Endothelial cell of umbilical vein (primary cell): ENCODE results near the gene XDH. TPM values are rescaled to one million over a fixed set of nuclear protein-coding genes. Genes with fewer than 3 reads are reported as not detected.

Experiments used
- BruUV-seq: library from RNA; stranded (reverse); fragments of 400-500 nt; replicated peaks from 2 replicates; lab custom pipeline; 2021; lab: Mats Ljungman, UMichigan
- CTCF ChIA-PET: fragments of 300-600, 350-600 bp; sonication (Branson Sonifier 250); formaldehyde crosslinking; loops from one replicate; lab custom pipeline; 2021; ENCODE audit warnings: antibody characterized with exemption, inconsistent platforms; lab: Charles Lee
- POLR2A ChIA-PET: fragments of 300-600, 350-600 bp; sonication (Branson Sonifier 250); formaldehyde crosslinking; loops from one replicate; lab custom pipeline; 2021; ENCODE audit warnings: antibody characterized with exemption, inconsistent platforms; lab: Charles Lee
- DNase-seq: peaks from one replicate; pipeline ENCODE4 v3.0.0-alpha.2; 2011; ENCODE audit warnings: low read depth, low spot score
- FAIRE-seq: peaks from 2 replicates; lab custom pipeline; 2011; peaks lifted over from hg19 to GRCh38; lab: Jason Lieb, UNC
- H2AFZ ChIP-seq: 2 replicates; pipeline ENCODE4 v1.6.0; 2012; ENCODE audit warnings: low read depth, low read length, control low read depth, inconsistent platforms
- H3K27ac ChIP-seq: 2 replicates; pipeline ENCODE4 v1.5.1; 2011; ENCODE audit warnings: low read depth, mild to moderate bottlenecking, control low read depth, low read length, moderate library complexity; ENCODE audit not compliant: insufficient read depth
- H3K27me3 ChIP-seq, 2 experiments: 2 replicates each; pipeline versions ENCODE4 v1.6.0 to v1.6.1; 2011; ENCODE audit warnings: low read length in 2 of 2, mixed read lengths in 1 of 2; ENCODE audit not compliant: control insufficient read depth in 2 of 2, insufficient read depth in 2 of 2
- H3K36me3 ChIP-seq, 2 experiments: 2 replicates in 1 of 2; 3 replicates in 1 of 2; pipeline ENCODE4 v1.5.1; 2011; ENCODE audit warnings: low read length in 2 of 2, mild to moderate bottlenecking in 1 of 2, moderate library complexity in 1 of 2; ENCODE audit not compliant: control insufficient read depth in 2 of 2, insufficient read depth in 2 of 2; ENCODE audit errors: extremely low read depth in 1 of 2
- H3K4me1 ChIP-seq: 3 replicates; pipeline ENCODE4 v1.5.1; 2011; ENCODE audit warnings: mild to moderate bottlenecking, low read length; ENCODE audit not compliant: control insufficient read depth, insufficient read depth; ENCODE audit errors: extremely low read depth
- H3K4me2 ChIP-seq: 2 replicates; pipeline ENCODE4 v1.6.1; 2011; ENCODE audit warnings: low read length, control low read depth, mixed read lengths; ENCODE audit not compliant: insufficient read depth
- H3K4me3 ChIP-seq, 3 experiments: fragments of 200-600 bp in 1 of 3; sonication (generic), shearing (Covaris generic) in 1 of 3; replicated peaks in 1 of 3; 2 replicates each; pipeline ENCODE4 v1.5.1; 2011 to 2016; ENCODE audit warnings: control low read depth in 3 of 3, low read length in 3 of 3, mild to moderate bottlenecking in 2 of 3, inconsistent platforms in 1 of 3, low read depth in 1 of 3, moderate library complexity in 1 of 3; ENCODE audit not compliant: insufficient read depth in 1 of 3
- H3K79me2 ChIP-seq: 2 replicates; pipeline ENCODE4 v1.6.0; 2012; ENCODE audit warnings: low read length, inconsistent platforms; ENCODE audit not compliant: control insufficient read depth, insufficient read depth
- H3K9ac ChIP-seq: replicated peaks from 2 replicates; pipeline ENCODE3; 2011; ENCODE audit warnings: low read length, control low read depth; ENCODE audit not compliant: insufficient read depth; ENCODE audit errors: extremely low read depth
- H3K9me1 ChIP-seq: replicated peaks from 3 replicates; pipeline ENCODE4 v1.6.0; 2011; ENCODE audit warnings: mild to moderate bottlenecking, low read length; ENCODE audit not compliant: control insufficient read depth, insufficient read depth; ENCODE audit errors: extremely low read depth
- H3K9me3 ChIP-seq: replicated peaks from 2 replicates; pipeline ENCODE4 v1.5.1; 2012; ENCODE audit warnings: low read length, inconsistent platforms; ENCODE audit not compliant: control insufficient read depth, insufficient read depth
- H4K20me1 ChIP-seq: replicated peaks from 2 replicates; pipeline ENCODE3; 2011; ENCODE audit warnings: mild to moderate bottlenecking, low read length; ENCODE audit not compliant: control insufficient read depth, insufficient read depth; ENCODE audit errors: extremely low read depth
- CTCF ChIP-seq, 2 donors: IDR thresholded peaks; 1 replicate in 1 of 2; 2 replicates in 1 of 2; pipeline ENCODE4 v1.5.1; 2011; ENCODE audit warnings: low read length in 2 of 2, mild to moderate bottlenecking in 2 of 2, moderate library complexity in 2 of 2, control low read depth in 1 of 2, inconsistent platforms in 1 of 2, low read depth in 1 of 2; ENCODE audit not compliant: insufficient read depth in 1 of 2; ENCODE audit errors: extremely low read depth in 1 of 2
- EZH2 ChIP-seq: IDR thresholded peaks from 2 replicates; pipeline ENCODE4 v1.6.1; 2012; ENCODE audit warnings: borderline replicate concordance, low read depth, mild to moderate bottlenecking, moderate library complexity, low read length, inconsistent platforms; ENCODE audit not compliant: severe bottlenecking
- GATA2 ChIP-seq: IDR thresholded peaks from 2 replicates; pipeline ENCODE4 v1.7.0; 2011; ENCODE audit warnings: low read depth, mild to moderate bottlenecking, moderate library complexity, mixed read lengths, low read length; ENCODE audit not compliant: insufficient read length, insufficient read depth
- JUN ChIP-seq: IDR thresholded peaks from 2 replicates; pipeline ENCODE4 v1.6.1; 2011; ENCODE audit warnings: borderline replicate concordance, low read depth; ENCODE audit not compliant: insufficient read length, insufficient read depth
- MYC ChIP-seq: IDR thresholded peaks from one replicate; pipeline ENCODE4 v1.6.1; 2011; ENCODE audit warnings: mild to moderate bottlenecking, low read depth, low read length
- POLR2A ChIP-seq: IDR thresholded peaks from 2 replicates; pipeline ENCODE4 v1.6.1; 2012; ENCODE audit warnings: low read depth, mild to moderate bottlenecking, control low read depth, low read length
- POLR2AphosphoS5 ChIP-seq: IDR thresholded peaks from 2 replicates; pipeline ENCODE4 v1.6.1; 2012; ENCODE audit warnings: low read depth, mild to moderate bottlenecking, control low read depth, low read length, moderate library complexity; ENCODE audit not compliant: insufficient read depth
- dilution Hi-C: fragments of 300-500 bp; cut with MboI; formaldehyde crosslinking; loops from one replicate; pipeline ENCODE4 v1.15.0; 2019; ENCODE audit warnings: low sequenced_read_pairs; ENCODE audit not compliant: extremely low pct_ligation_motif_present
- intact Hi-C: fragments of 100-400 bp; cut with micrococcal nuclease; formaldehyde crosslinking; loops from one replicate; pipeline ENCODE4 v1.10.0; 2022
- polyA plus RNA-seq, 4 experiments: library from polyadenylated mRNA; depleted of rRNA in 3 of 4; stranded (reverse) in 3 of 4; unstranded in 1 of 4; fragments of >200 nt; gene quantifications; 2 replicates each; pipeline versions ENCODE4 v1.2.1 to v1.2.3, GENCODE V29; 2011 to 2012; ENCODE audit warnings: missing spikeins in 1 of 4
- total RNA-seq: library from RNA; stranded (reverse); gene quantifications from 2 replicates; pipeline ENCODE4 v1.2.3, GENCODE V29; 2021
- TF ChIP-seq, protein P1 (sequence below): IDR thresholded peaks from 2 replicates; pipeline ENCODE4 v1.6.1; 2011; ENCODE audit not compliant: insufficient read depth, insufficient read length

Gene XDH
- total and polyA plus RNA-seq, 2 donors (not counting 3 experiments of a cell fraction or from before 2014, with no cell fraction given), result not detected

- H3K4me3 ChIP-seq, result no peak overlapping the region
- H2AFZ ChIP-seq, result no peak overlapping the region
- H3K9ac ChIP-seq, result no peak overlapping the region
- DNase-seq (no peak), FAIRE-seq (no peak)
- no peak overlapping the region for H3K27ac ChIP-seq
- no peaks in the 10 kb centered on the region for H3K79me2 ChIP-seq
- no peaks in the 10 kb centered on the region for H3K9me1 ChIP-seq
- no peaks in the 10 kb centered on the region for H3K4me1 ChIP-seq
- no peak overlapping the region for H3K4me2 ChIP-seq
- TF ChIP-seq JUN (no peak), POLR2A (no peak), MYC (no peak), EZH2 (no peak), POLR2AphosphoS5 (no peak), CTCF (IDR thresholded peaks at IDR 0.05; ENCODE audit: extremely low read depth in 1 of 2, insufficient read depth in 1 of 2, low read depth in 1 of 2, low read length in 2 of 2) (no peak), GATA2 (no peak)
- TF ChIP-seq, protein P1, sequence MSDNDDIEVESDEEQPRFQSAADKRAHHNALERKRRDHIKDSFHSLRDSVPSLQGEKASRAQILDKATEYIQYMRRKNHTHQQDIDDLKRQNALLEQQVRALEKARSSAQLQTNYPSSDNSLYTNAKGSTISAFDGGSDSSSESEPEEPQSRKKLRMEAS, result no peak
- no TSS peak for BruUV-seq
- POLR2A ChIA-PET, result no interaction called here
- no peaks in the 10 kb centered on the region for H4K20me1 ChIP-seq
- H3K27me3 ChIP-seq, result no peaks in the 10 kb centered on the region
- dilution Hi-C loops, result no loop called here
- no peaks in the 10 kb centered on the region for H3K9me3 ChIP-seq
- H3K36me3 ChIP-seq, result no peaks in the 10 kb centered on the region
- CTCF ChIA-PET, result no interaction called here
- intact Hi-C loops, result no loop called here
Measured at GRCh38 chr2:31433541-31433940, 19.0 kb upstream of the XDH start.
